ENCODE measurements around the gene VRK2. TPM values are rescaled to one million over a fixed set of nuclear protein-coding genes. Genes with fewer than 3 reads are reported as not detected.

VRK2 gene
- total RNA-seq, 2 experiments from 2014 or later = 21.5 to 22.8 TPM

DNA sequence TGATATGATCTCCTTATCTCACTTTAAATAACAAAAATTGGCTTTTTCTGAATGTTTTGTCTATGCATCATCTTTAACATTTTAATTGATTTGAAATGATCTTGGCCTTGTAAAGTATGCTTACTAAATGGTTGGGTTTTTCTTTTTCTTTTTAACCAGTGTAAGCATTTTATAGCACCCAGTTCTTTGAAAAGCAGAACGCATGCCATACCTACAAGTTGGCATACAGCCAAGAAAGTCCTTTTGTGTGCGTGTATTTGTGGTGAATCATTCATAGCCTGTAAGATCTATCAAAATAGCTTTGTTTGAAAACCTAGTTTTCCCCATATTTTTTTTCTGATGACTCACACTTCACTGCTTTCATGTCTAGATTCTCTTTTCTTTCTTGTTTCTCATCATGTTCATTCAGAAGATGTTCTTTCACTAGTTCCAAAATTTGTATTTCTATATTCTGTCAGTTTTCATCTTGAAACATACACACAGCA lies 4.1 kb upstream of the VRK2 start:
- no peak for DNase-seq
- H3K4me3 Mint-ChIP-seq = no peak overlapping the region
- H3K4me1 Mint-ChIP-seq = peaks cover 23% of the 10 kb centered on the region
- H3K27me3 Mint-ChIP-seq = no peaks in the 10 kb centered on the region
- no peak for ATAC-seq (ENCODE audit: low read depth)
- no peaks in the 10 kb centered on the region for H3K9me3 Mint-ChIP-seq
- no peak overlapping the region for H3K27ac Mint-ChIP-seq
- H3K36me3 Mint-ChIP-seq = peaks cover 15% of the 10 kb centered on the region
- POLR2A ChIA-PET = no interaction called here

DNA sequence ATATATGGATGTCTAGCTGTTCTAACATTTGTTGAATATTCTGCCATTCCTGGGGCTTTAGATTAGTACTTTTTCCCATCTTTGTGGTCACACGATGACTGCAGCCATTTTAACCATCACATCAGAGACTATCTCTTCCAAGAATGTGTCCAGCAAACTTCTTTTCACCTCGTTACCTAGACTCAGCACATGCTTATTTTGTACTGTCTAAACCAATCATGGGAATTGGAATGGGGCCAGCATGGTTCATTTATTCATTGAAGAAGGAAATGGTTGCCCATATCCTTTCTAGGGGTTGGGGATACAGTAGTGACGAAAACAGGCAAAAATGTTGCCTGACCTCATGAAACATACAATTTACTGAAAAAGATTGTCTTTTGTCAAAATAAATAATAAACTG lies 2.5 kb upstream of the VRK2 start:
- POLR2A ChIA-PET = no interaction called here
- peaks cover 36% of the 10 kb centered on the region for H3K4me1 Mint-ChIP-seq
- H3K9me3 Mint-ChIP-seq = no peaks in the 10 kb centered on the region
- H3K4me3 Mint-ChIP-seq = no peak overlapping the region
- ATAC-seq (ENCODE audit: low read depth) (no peak), DNase-seq (no peak)
- H3K27ac Mint-ChIP-seq = no peak overlapping the region
- peaks cover 13% of the 10 kb centered on the region for H3K36me3 Mint-ChIP-seq
- no peaks in the 10 kb centered on the region for H3K27me3 Mint-ChIP-seq

DNA sequence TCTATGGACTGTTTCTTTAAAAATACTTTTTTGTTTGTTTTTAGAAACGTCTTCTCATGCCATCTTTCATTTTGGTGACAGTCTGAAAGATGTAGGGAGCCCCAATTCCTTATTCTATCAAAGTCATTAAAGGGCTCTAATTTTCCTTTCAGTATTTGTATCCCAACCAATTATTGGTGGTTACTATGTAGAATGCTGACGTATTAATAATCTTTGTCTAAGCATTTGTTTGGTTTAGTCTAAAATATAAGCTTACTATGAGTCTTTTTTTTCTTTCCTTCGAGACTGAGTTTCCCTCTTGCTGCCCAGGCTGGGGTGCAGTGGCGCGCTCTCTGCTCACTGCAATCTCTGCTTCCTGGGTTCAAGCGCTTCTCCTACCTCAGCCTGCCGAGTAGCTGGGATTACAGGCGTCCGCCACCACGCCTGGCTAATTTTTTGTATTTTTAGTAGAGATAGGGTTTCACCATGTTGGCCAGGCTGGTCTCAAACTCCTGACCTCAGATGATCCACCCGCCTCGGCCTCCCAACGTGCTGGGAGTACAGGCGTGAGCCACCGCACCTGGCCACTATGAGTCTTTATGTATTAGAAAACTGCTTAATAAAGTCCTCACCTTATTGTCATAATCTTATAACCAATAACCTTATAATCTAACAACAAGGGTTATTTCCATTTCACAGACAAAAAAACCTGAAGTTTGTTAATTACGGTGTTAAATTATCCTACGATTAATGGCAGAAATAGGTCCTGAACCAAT lies 849 bp upstream of the VRK2 start:
- peak overlapping the region; percentile 94 for H3K27ac Mint-ChIP-seq
- ATAC-seq (ENCODE audit: low read depth) (no peak), DNase-seq (peak; percentile 34)
- H3K36me3 Mint-ChIP-seq = peaks cover 16% of the 10 kb centered on the region
- peaks cover 35% of the 10 kb centered on the region for H3K4me1 Mint-ChIP-seq
- POLR2A ChIA-PET = interaction anchor here (0.6 to 2.2 kb wide), 9 partner anchors 9 to 195 kb away, joined by 3 to 12 read pairs (median 4); partner anchors contain the start of gene FANCL
- H3K27me3 Mint-ChIP-seq = no peaks in the 10 kb centered on the region
- H3K9me3 Mint-ChIP-seq = no peaks in the 10 kb centered on the region
- peak overlapping the region; percentile 85 for H3K4me3 Mint-ChIP-seq

DNA sequence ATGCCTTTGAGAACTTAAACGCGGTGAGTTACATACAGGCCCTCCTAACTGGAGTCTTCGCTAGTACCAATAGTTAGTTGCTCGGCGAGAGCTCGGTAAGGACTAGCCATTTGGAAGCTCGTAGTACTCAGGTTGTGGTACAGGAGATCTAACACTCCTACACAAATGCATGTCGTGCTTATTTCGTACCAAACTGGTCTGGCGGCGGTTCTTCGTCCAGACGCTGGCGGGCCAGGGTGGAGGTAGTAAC lies 346 bp upstream of the VRK2 start:
- H3K27me3 Mint-ChIP-seq = no peaks in the 10 kb centered on the region
- ATAC-seq (ENCODE audit: low read depth) = no peak
- peaks cover 35% of the 10 kb centered on the region for H3K4me1 Mint-ChIP-seq

GRCh38 chr2:58047373-58047935 lies 848 bp downstream of the VRK2 start:
- Mint-ChIP-seq H3K9me3 (no peaks in the 10 kb centered on the region), H3K36me3 (peaks cover 24% of the 10 kb centered on the region), H3K27ac (peak overlapping the region; percentile 94), H3K4me1 (peaks cover 35% of the 10 kb centered on the region), H3K27me3 (no peaks in the 10 kb centered on the region), H3K4me3 (peak overlapping the region; percentile 85)
- POLR2A ChIA-PET = interaction anchor here (1.2 to 2.2 kb wide), 3 partner anchors 16 to 194 kb away, joined by 5 to 12 read pairs (median 6); partner anchors contain the start of gene FANCL
- DNase-seq (no peak), ATAC-seq (ENCODE audit: low read depth) (peak; percentile 40)

More for the DNA sequence above, 346 bp upstream of the VRK2 start:
- H3K9me3 Mint-ChIP-seq = no peaks in the 10 kb centered on the region
- H3K4me3 Mint-ChIP-seq = peak overlapping the region; percentile 85
- H3K27ac Mint-ChIP-seq = peak overlapping the region; percentile 94
- POLR2A ChIA-PET = interaction anchor here (0.6 to 2.2 kb wide), 10 partner anchors 9 to 195 kb away, joined by 3 to 12 read pairs (median 4); partner anchors contain the start of gene FANCL
- no peak for DNase-seq
- H3K36me3 Mint-ChIP-seq = peaks cover 15% of the 10 kb centered on the region

- no peaks in the 10 kb centered on the region for H3K27me3 Mint-ChIP-seq
- H3K4me3 Mint-ChIP-seq = peak overlapping the region; percentile 85
- ATAC-seq (ENCODE audit: low read depth) (no peak), DNase-seq (no peak)
- H3K36me3 Mint-ChIP-seq = peaks cover 28% of the 10 kb centered on the region
- peak overlapping the region; percentile 13 for H3K27ac Mint-ChIP-seq
- POLR2A ChIA-PET = no interaction called here
- peaks cover 34% of the 10 kb centered on the region for H3K4me1 Mint-ChIP-seq
- no peaks in the 10 kb centered on the region for H3K9me3 Mint-ChIP-seq
Measured at GRCh38 chr2:58047961-58048360, 1.4 kb downstream of the VRK2 start.

DNA sequence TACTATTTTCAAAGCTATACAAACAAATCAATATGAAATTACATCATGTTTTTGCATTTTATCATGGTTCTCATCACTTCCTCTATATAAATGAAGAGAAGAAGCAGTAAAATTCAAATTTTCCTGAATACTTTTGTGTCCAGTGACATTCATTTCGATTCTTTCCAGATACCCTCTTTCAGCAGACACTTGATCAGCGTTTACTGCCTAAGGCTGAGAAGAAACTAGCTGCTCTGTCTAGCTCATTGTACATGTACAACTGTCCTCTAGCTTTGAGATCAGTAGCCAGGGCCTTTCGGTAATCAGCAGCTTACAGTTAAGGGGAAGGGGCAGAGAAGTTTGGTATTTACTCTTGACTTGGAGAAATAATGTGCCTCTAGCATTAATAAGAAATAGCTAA lies 4.8 kb downstream of the VRK2 start:
- peaks cover 27% of the 10 kb centered on the region for H3K4me1 Mint-ChIP-seq
- peaks cover 40% of the 10 kb centered on the region for H3K36me3 Mint-ChIP-seq
- no peak overlapping the region for H3K27ac Mint-ChIP-seq
- POLR2A ChIA-PET = no interaction called here
- H3K9me3 Mint-ChIP-seq = no peaks in the 10 kb centered on the region
- DNase-seq (no peak), ATAC-seq (ENCODE audit: low read depth) (no peak)
- H3K4me3 Mint-ChIP-seq = no peak overlapping the region
- H3K27me3 Mint-ChIP-seq = no peaks in the 10 kb centered on the region

- POLR2A ChIA-PET = interaction anchor here (0.7 kb wide), 1 partner anchor 321 kb away, joined by 6 read pairs; no protein-coding TSS in a partner anchor
- H3K4me3 Mint-ChIP-seq = no peak overlapping the region
Measured at GRCh38 chr2:58052978-58053377, 6.4 kb downstream of the VRK2 start.

GRCh38 chr2:58054264-58054663 lies 7.7 kb downstream of the VRK2 start:
- Mint-ChIP-seq H3K9me3 (no peaks in the 10 kb centered on the region), H3K4me1 (peaks cover 12% of the 10 kb centered on the region), H3K27me3 (no peaks in the 10 kb centered on the region), H3K27ac (no peak overlapping the region), H3K36me3 (peaks cover 50% of the 10 kb centered on the region), H3K4me3 (no peak overlapping the region)
- ATAC-seq (ENCODE audit: low read depth) (no peak), DNase-seq (no peak)
- POLR2A ChIA-PET = interaction anchor here (1.5 kb wide), 1 partner anchor 8 kb away, joined by 4 read pairs; no protein-coding TSS in a partner anchor

More at GRCh38 chr2:58052978-58053377, 6.4 kb downstream of the VRK2 start:
- H3K9me3 Mint-ChIP-seq = no peaks in the 10 kb centered on the region
- H3K4me1 Mint-ChIP-seq = peaks cover 24% of the 10 kb centered on the region
- ATAC-seq (ENCODE audit: low read depth) (no peak), DNase-seq (no peak)
- peaks cover 50% of the 10 kb centered on the region for H3K36me3 Mint-ChIP-seq
- H3K27me3 Mint-ChIP-seq = no peaks in the 10 kb centered on the region
- H3K27ac Mint-ChIP-seq = no peak overlapping the region

GRCh38 chr2:58055033-58055786 lies 8.6 kb downstream of the VRK2 start:
- POLR2A ChIA-PET = interaction anchor here (1.5 kb wide), 1 partner anchor 9 kb away, joined by 4 read pairs; no protein-coding TSS in a partner anchor
- peaks cover 50% of the 10 kb centered on the region for H3K36me3 Mint-ChIP-seq
- no peak for ATAC-seq (ENCODE audit: low read depth)
- no peak overlapping the region for H3K4me3 Mint-ChIP-seq
- H3K9me3 Mint-ChIP-seq = no peaks in the 10 kb centered on the region
- H3K27me3 Mint-ChIP-seq = no peaks in the 10 kb centered on the region
- DNase-seq = no peak
- peaks cover 10% of the 10 kb centered on the region for H3K4me1 Mint-ChIP-seq
- no peak overlapping the region for H3K27ac Mint-ChIP-seq

DNA sequence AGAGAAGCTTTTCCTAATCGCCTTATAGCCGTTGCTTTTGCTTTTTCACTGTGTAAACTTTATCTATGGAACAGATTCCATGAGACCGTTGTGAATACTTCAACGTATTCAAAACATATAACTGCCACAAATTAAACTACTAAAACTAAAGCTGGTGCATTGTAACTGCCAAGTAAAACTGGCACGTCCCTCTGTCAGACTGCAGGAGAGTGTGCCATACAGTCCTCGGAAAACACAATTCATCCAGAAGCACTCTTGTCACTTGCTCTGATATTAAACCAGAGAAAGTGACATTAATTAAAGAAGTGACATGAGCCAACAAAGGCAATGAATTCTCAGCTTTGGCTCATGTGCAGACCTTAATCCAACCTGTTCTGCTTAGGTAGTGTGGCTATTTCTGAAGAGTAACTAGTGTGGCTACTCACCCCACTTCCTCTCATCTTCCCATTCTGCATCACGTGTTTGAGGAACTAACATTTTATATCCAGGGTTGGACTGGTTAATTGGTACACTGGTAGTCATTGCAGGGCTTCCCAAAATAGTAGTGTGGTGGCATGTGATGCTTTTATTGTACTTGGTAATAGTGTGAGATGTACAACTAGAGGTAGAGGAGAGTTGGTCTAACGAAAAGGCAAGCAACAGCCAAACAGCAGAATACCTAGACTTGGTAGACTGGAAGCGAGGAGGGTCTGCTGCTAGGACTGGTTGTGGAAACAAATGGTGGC lies 9.7 kb downstream of the VRK2 start:
- Mint-ChIP-seq H3K4me1 (peaks cover 10% of the 10 kb centered on the region), H3K36me3 (peaks cover 53% of the 10 kb centered on the region), H3K27me3 (no peaks in the 10 kb centered on the region), H3K4me3 (no peak overlapping the region), H3K9me3 (no peaks in the 10 kb centered on the region), H3K27ac (no peak overlapping the region)
- ATAC-seq (ENCODE audit: low read depth) (no peak), DNase-seq (no peak)
- POLR2A ChIA-PET = no interaction called here

- no peaks in the 10 kb centered on the region for H3K9me3 Mint-ChIP-seq
- POLR2A ChIA-PET = interaction anchor here (1.2 kb wide), 1 partner anchor 12 kb away, joined by 4 read pairs; the partner anchor contains the start of gene VRK2
Measured at GRCh38 chr2:58057707-58058530, 11.3 kb downstream of the VRK2 start.

More at GRCh38 chr2:58057707-58058530, 11.3 kb downstream of the VRK2 start:
- ATAC-seq (ENCODE audit: low read depth) (no peak), DNase-seq (no peak)
- H3K27me3 Mint-ChIP-seq = no peaks in the 10 kb centered on the region
- peaks cover 11% of the 10 kb centered on the region for H3K4me1 Mint-ChIP-seq
- peaks cover 47% of the 10 kb centered on the region for H3K36me3 Mint-ChIP-seq
- H3K4me3 Mint-ChIP-seq = no peak overlapping the region
- no peak overlapping the region for H3K27ac Mint-ChIP-seq
